VCaP (cell line): ENCODE measurements around the gene OLFML2A.
"Not testable (repeated sequence)": the region's sequence is repeated elsewhere in the genome, so short reads cannot be mapped to it uniquely, and the experiment has no call there.

ENCODE experiments used
- H3K27ac ChIP-seq: fragments of 450-650 bp; 2 replicates; pipeline ENCODE4 v1.5.1; 2017
- CTCF ChIP-seq: fragments of 450-650 bp; conservative IDR thresholded peaks from 2 replicates; pipeline ENCODE4 v1.5.1; 2017; ENCODE audit warnings: mild to moderate bottlenecking, moderate library complexity

The OLFML2A gene

GRCh38 chr9:124776954-124777648, at the start of gene OLFML2A:
OLFML2A (plus strand) TSS chr9:124777133; CDS start chr9:124777271, 138 bp downstream.
- peak within 1 kb of the TSS; percentile 20; the same call in 1 of the 2 replicates for H3K27ac ChIP-seq
- TF ChIP-seq CTCF: peak; percentile 69

- TF ChIP-seq CTCF: no peak
Observed at GRCh38 chr9:124730772-124731171, 46.2 kb upstream of the OLFML2A start.

GRCh38 chr9:124733964-124734740, 42.8 kb upstream of the OLFML2A start:
- no peak for TF ChIP-seq CTCF
- H3K27ac ChIP-seq: no peak overlapping the region

More at GRCh38 chr9:124730772-124731171, 46.2 kb upstream of the OLFML2A start:
- H3K27ac ChIP-seq: no peak overlapping the region

GRCh38 chr9:124734741-124735083, 42.2 kb upstream of the OLFML2A start:
- H3K27ac ChIP-seq: not testable (repeated sequence)

- no peak for TF ChIP-seq CTCF
- H3K27ac ChIP-seq: no peak overlapping the region
Observed at GRCh38 chr9:124735121-124735520, 41.8 kb upstream of the OLFML2A start.

- H3K27ac ChIP-seq: not testable (repeated sequence)
Observed at GRCh38 chr9:124738075-124738474, 38.9 kb upstream of the OLFML2A start.

- no peak for TF ChIP-seq CTCF
- H3K27ac ChIP-seq: no peak overlapping the region
Observed at GRCh38 chr9:124739360-124739759, 37.6 kb upstream of the OLFML2A start.

- TF ChIP-seq CTCF: no peak
- H3K27ac ChIP-seq: no peak overlapping the region
Observed at GRCh38 chr9:124741149-124741548, 35.8 kb upstream of the OLFML2A start.
